HCT116 (cell line): ENCODE results near the gene NRCAM. TPM values are rescaled to one million over a fixed set of nuclear protein-coding genes. Genes with fewer than 3 reads are reported as not detected.

Source experiments
- ATAC-seq: fragments of 200-7000 bp; cut with Tn5 transposase; 2 replicates; pipeline ENCODE4 v1.9.1; 2020; ENCODE audit warnings: mild to moderate bottlenecking, moderate library complexity
- BruUV-seq: library from RNA; stranded (reverse); fragments of 400-500 nt; replicated peaks from 2 replicates; lab custom pipeline; 2021; lab: Mats Ljungman, UMichigan
- CTCF ChIA-PET: fragments of 300-600 bp; sonication (Branson Sonifier 250); formaldehyde crosslinking; loops from one replicate; lab custom pipeline; 2021; ENCODE audit warnings: antibody characterized with exemption; lab: Charles Lee
- POLR2A ChIA-PET: fragments of 300-600, 350-600 bp; sonication (Branson Sonifier 250); formaldehyde crosslinking; loops from one replicate; lab custom pipeline; 2021; ENCODE audit warnings: antibody characterized with exemption; lab: Charles Lee
- RAD21 ChIA-PET, 2 experiments: fragments of 300-600 bp; sonication (Branson Sonifier 250); formaldehyde crosslinking; loops; one replicate each; lab custom pipeline; 2023; ENCODE audit warnings: low total read pairs in 2 of 2; ENCODE audit not compliant: uncharacterized antibody in 2 of 2, unreplicated experiment in 2 of 2, low non-redundant PET in 1 of 2; lab: Charles Lee
- DNase-seq: peaks from one replicate; pipeline ENCODE4 v3.0.0-alpha.2; 2010; ENCODE audit warnings: low read depth, low spot score
- H2AFZ ChIP-seq: fragments of 200-600 bp; shearing (Covaris generic), sonication (generic); 2 replicates; pipeline ENCODE4 v1.6.1; 2017; ENCODE audit warnings: low read depth, mixed run types, mixed read lengths, antibody characterized with exemption, low read length; ENCODE audit not compliant: poor library complexity, severe bottlenecking
- H3K27ac ChIP-seq: 2 replicates; pipeline ENCODE4 v1.5.1; 2012; ENCODE audit warnings: low read depth, low read length
- H3K27me3 ChIP-seq: fragments of 200-600 bp; sonication (generic); 2 replicates; pipeline ENCODE4 v1.6.1; 2016; ENCODE audit warnings: mixed run types, low read length, mixed read lengths; ENCODE audit not compliant: insufficient read depth
- H3K36me3 ChIP-seq, 2 experiments: fragments of 200-500 bp in 1 of 2; fragments of 200-600 bp in 1 of 2; sonication (Bioruptor generic) in 1 of 2; sonication (generic) in 1 of 2; 2 replicates each; pipeline versions ENCODE4 v1.5.1 to v1.6.1; 2014 to 2016; ENCODE audit warnings: low read length in 2 of 2, inconsistent platforms in 1 of 2, mixed read lengths in 1 of 2, mixed run types in 1 of 2; ENCODE audit not compliant: insufficient read depth in 2 of 2, control insufficient read depth in 1 of 2
- H3K4me1 ChIP-seq, 2 experiments: fragments of 200-600 bp in 1 of 2; sonication (generic) in 1 of 2; 2 replicates each; pipeline versions ENCODE4 v1.5.1 to v1.6.1; 2012 to 2017; ENCODE audit warnings: low read length in 2 of 2, inconsistent platforms in 1 of 2, mild to moderate bottlenecking in 1 of 2, mixed read lengths in 1 of 2, mixed run types in 1 of 2, moderate library complexity in 1 of 2; ENCODE audit not compliant: insufficient read depth in 2 of 2, control insufficient read depth in 1 of 2
- H3K4me2 ChIP-seq: fragments of 200-600 bp; sonication (generic); 2 replicates; pipeline ENCODE4 v1.6.1; 2017; ENCODE audit warnings: mixed run types, low read length, mixed read lengths
- H3K4me3 ChIP-seq, 2 experiments: fragments of 200-600 bp in 1 of 2; sonication (generic) in 1 of 2; replicated peaks in 1 of 2; 2 replicates each; pipeline ENCODE4 v1.5.1; 2011 to 2016; ENCODE audit warnings: low read length in 2 of 2, control low read depth in 1 of 2, low read depth in 1 of 2, mild to moderate bottlenecking in 1 of 2, mixed read lengths in 1 of 2, mixed run types in 1 of 2
- H3K79me2 ChIP-seq: fragments of 200-600 bp; sonication (generic); 2 replicates; pipeline ENCODE4 v1.6.1; 2017; ENCODE audit warnings: mild to moderate bottlenecking, mixed run types, low read length, moderate library complexity, mixed read lengths; ENCODE audit not compliant: insufficient read depth
- H3K9ac ChIP-seq: fragments of 200-600 bp; sonication (generic); 2 replicates; pipeline ENCODE4 v1.6.1; 2016; ENCODE audit warnings: low read length, mixed read lengths
- H3K9me2 ChIP-seq: fragments of 200-600 bp; sonication (generic), shearing (Covaris generic); 2 replicates; pipeline ENCODE4 v1.6.1; 2017; ENCODE audit warnings: mixed run types, mild to moderate bottlenecking, moderate library complexity; ENCODE audit not compliant: insufficient read depth
- H3K9me3 ChIP-seq, 2 experiments: fragments of 200-500 bp in 1 of 2; fragments of 200-600 bp in 1 of 2; sonication (Bioruptor generic) in 1 of 2; sonication (generic) in 1 of 2; 2 replicates each; pipeline ENCODE4 v1.6.1; 2014 to 2017; ENCODE audit warnings: low read length in 2 of 2, mixed read lengths in 2 of 2, inconsistent platforms in 1 of 2, low read depth in 1 of 2, mild to moderate bottlenecking in 1 of 2, mixed run types in 1 of 2, moderate library complexity in 1 of 2; ENCODE audit not compliant: control insufficient read depth in 1 of 2, insufficient read depth in 1 of 2
- H4K20me1 ChIP-seq: fragments of 200-600 bp; sonication (generic), shearing (Covaris generic); 2 replicates; pipeline ENCODE4 v1.6.1; 2017; ENCODE audit warnings: mixed run types, mild to moderate bottlenecking, moderate library complexity; ENCODE audit not compliant: insufficient read depth
- CEBPB ChIP-seq: IDR thresholded peaks from 2 replicates; pipeline ENCODE4 v1.6.1; 2012; ENCODE audit warnings: low read depth
- EGR1 ChIP-seq: IDR thresholded peaks from 2 replicates; pipeline ENCODE4 v1.6.1; 2012; ENCODE audit warnings: low read depth
- ELF1 ChIP-seq: IDR thresholded peaks from 2 replicates; pipeline ENCODE4 v1.6.1; 2012; ENCODE audit warnings: low read depth, borderline replicate concordance
- EZH2 ChIP-seq: fragments of 200-600 bp; sonication (generic); IDR thresholded peaks from 2 replicates; pipeline ENCODE4 v1.6.1; 2017; ENCODE audit warnings: antibody characterized with exemption, mixed run types
- EZH2phosphoT487 ChIP-seq: fragments of 200-600 bp; IDR thresholded peaks from 2 replicates; pipeline ENCODE4 v1.6.1; 2018; ENCODE audit warnings: antibody characterized with exemption, borderline replicate concordance
- FOSL1 ChIP-seq: IDR thresholded peaks from 2 replicates; pipeline ENCODE4 v1.6.1; 2012; ENCODE audit warnings: low read depth
- JUND ChIP-seq: IDR thresholded peaks from 2 replicates; pipeline ENCODE4 v1.6.1; 2012
- MAX ChIP-seq: IDR thresholded peaks from 2 replicates; pipeline ENCODE4 v1.6.1; 2012
- POLR2A ChIP-seq: IDR thresholded peaks from 2 replicates; pipeline ENCODE4 v1.7.0; 2011; ENCODE audit warnings: borderline replicate concordance; ENCODE audit not compliant: insufficient read depth, insufficient read length; ENCODE audit errors: extremely low read depth
- POLR2AphosphoS5 ChIP-seq: IDR thresholded peaks from 2 replicates; pipeline ENCODE4 v1.6.1; 2011; ENCODE audit warnings: mild to moderate bottlenecking, low read depth, low read length, moderate library complexity
- SRF ChIP-seq: IDR thresholded peaks from 2 replicates; pipeline ENCODE4 v1.6.1; 2012; ENCODE audit warnings: low read depth
- YY1 ChIP-seq: IDR thresholded peaks from 2 replicates; pipeline ENCODE4 v1.6.1; 2011; ENCODE audit warnings: low read length, low read depth, moderate library complexity, mild to moderate bottlenecking; ENCODE audit not compliant: insufficient replicate concordance; ENCODE audit errors: extremely low read depth
- intact Hi-C: fragments of 100-400 bp; cut with micrococcal nuclease; formaldehyde crosslinking; loops from 2 replicates; pipeline ENCODE4 v1.10.0; 2022
- total RNA-seq: library from RNA; stranded (reverse); gene quantifications from one replicate; pipeline ENCODE4 v1.2.1, GENCODE V29; 2021; ENCODE audit not compliant: unreplicated experiment
- TF ChIP-seq, protein P1 (sequence below): IDR thresholded peaks from 2 replicates; pipeline ENCODE4 v1.6.1; 2012
- TF ChIP-seq, protein P2 (sequence below): IDR thresholded peaks from 2 replicates; pipeline ENCODE4 v1.6.1; 2012; ENCODE audit warnings: low read depth

Gene NRCAM
- total RNA-seq, 1 experiment from 2014 or later = 0.15 TPM

DNA sequence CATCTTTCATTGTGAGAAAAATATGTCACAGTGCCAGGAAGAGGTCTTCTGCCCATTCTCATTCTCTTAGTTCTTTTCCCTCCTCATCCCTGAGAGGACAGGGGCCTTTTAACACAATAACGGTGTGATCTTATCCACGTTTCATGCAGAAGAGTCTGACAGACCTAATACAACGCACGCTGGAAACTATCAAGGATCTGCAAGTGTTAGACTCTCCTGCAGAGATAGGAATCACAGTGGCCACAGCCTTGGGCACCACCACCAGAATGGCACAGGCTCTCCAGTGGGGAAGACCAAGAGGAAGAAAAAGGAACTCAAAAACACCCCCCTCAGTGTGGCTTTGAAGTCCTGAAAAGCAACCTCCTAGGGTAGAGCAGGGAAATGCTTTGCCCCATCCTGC, 253.5 kb downstream of the NRCAM start:
- no peak overlapping the region for H3K9ac ChIP-seq
- H3K27me3 ChIP-seq = no peaks in the 10 kb centered on the region
- no peak overlapping the region for H3K4me3 ChIP-seq
- ATAC-seq = no peak
- intact Hi-C loops = no loop called here
- H3K9me2 ChIP-seq = no peaks in the 10 kb centered on the region
- H3K9me3 ChIP-seq = no peaks in the 10 kb centered on the region
- H3K27ac ChIP-seq = no peak overlapping the region
- BruUV-seq = no TSS peak
- no peaks in the 10 kb centered on the region for H3K4me1 ChIP-seq
- POLR2A ChIA-PET = no interaction called here
- TF ChIP-seq, protein P1, sequence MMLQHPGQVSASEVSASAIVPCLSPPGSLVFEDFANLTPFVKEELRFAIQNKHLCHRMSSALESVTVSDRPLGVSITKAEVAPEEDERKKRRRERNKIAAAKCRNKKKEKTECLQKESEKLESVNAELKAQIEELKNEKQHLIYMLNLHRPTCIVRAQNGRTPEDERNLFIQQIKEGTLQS = no peak
- TF ChIP-seq MAX (no peak), JUND (no peak), EZH2 (no peak), EZH2phosphoT487 (no peak), YY1 (no peak), ELF1 (no peak), SRF (no peak), FOSL1 (no peak), POLR2AphosphoS5 (no peak), EGR1 (no peak), POLR2A (no peak), CEBPB (no peak)
- TF ChIP-seq, protein P2, sequence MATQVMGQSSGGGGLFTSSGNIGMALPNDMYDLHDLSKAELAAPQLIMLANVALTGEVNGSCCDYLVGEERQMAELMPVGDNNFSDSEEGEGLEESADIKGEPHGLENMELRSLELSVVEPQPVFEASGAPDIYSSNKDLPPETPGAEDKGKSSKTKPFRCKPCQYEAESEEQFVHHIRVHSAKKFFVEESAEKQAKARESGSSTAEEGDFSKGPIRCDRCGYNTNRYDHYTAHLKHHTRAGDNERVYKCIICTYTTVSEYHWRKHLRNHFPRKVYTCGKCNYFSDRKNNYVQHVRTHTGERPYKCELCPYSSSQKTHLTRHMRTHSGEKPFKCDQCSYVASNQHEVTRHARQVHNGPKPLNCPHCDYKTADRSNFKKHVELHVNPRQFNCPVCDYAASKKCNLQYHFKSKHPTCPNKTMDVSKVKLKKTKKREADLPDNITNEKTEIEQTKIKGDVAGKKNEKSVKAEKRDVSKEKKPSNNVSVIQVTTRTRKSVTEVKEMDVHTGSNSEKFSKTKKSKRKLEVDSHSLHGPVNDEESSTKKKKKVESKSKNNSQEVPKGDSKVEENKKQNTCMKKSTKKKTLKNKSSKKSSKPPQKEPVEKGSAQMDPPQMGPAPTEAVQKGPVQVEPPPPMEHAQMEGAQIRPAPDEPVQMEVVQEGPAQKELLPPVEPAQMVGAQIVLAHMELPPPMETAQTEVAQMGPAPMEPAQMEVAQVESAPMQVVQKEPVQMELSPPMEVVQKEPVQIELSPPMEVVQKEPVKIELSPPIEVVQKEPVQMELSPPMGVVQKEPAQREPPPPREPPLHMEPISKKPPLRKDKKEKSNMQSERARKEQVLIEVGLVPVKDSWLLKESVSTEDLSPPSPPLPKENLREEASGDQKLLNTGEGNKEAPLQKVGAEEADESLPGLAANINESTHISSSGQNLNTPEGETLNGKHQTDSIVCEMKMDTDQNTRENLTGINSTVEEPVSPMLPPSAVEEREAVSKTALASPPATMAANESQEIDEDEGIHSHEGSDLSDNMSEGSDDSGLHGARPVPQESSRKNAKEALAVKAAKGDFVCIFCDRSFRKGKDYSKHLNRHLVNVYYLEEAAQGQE = no peak
- no peak overlapping the region for H3K4me2 ChIP-seq
- RAD21 ChIA-PET = interaction anchor here in 1 of 2 experiments (0.7 kb wide), 1 partner anchor 24 kb away, joined by 3 read pairs; no protein-coding TSS in a partner anchor
- H3K36me3 ChIP-seq = no peaks in the 10 kb centered on the region
- no peak for DNase-seq
- CTCF ChIA-PET = no interaction called here
- no peaks in the 10 kb centered on the region for H4K20me1 ChIP-seq
- no peak overlapping the region for H2AFZ ChIP-seq
- H3K79me2 ChIP-seq = no peaks in the 10 kb centered on the region
